ENCODE data around the gene ADORA1. TPM values are rescaled to one million over a fixed set of nuclear protein-coding genes. Genes with fewer than 3 reads are reported as not detected.

ADORA1 gene
- total RNA-seq, result 1 to 10 TPM in 1 of 4 donors, under 1 TPM in 2, not detected in 1; 0.64 to 1.7 (median 0.66) TPM

GRCh38 chr1:203127666-203128430, at the start of gene ADORA1:
ADORA1 (plus strand) TSS chr1:203127726; CDS start chr1:203128842, 1,116 bp downstream.
- no peak for DNase-seq
- intact Hi-C loops (cut with DNase I), result no loop called here
- H3K36me3 ChIP-seq, result no peaks in the 10 kb centered on the region
- peak within 1 kb of the TSS; percentile 20 to 64 (median 35) for H3K4me3 ChIP-seq
- peak within 1 kb of the TSS in 3 of 4 donors; percentile 43 to 64 (median 54) for H3K27ac ChIP-seq
- no peaks in the 10 kb centered on the region for H3K9me3 ChIP-seq
- H3K4me1 ChIP-seq, result peaks cover 13 to 50% (median 21%) of the 10 kb centered on the region in 3 donors
- H3K27me3 ChIP-seq, result peaks cover 0 to 74% (median 0%) of the 10 kb centered on the region in 4 donors
- TF ChIP-seq POLR2A (IDR thresholded peaks at IDR 0.05), result no peak
- TF ChIP-seq, protein P1, sequence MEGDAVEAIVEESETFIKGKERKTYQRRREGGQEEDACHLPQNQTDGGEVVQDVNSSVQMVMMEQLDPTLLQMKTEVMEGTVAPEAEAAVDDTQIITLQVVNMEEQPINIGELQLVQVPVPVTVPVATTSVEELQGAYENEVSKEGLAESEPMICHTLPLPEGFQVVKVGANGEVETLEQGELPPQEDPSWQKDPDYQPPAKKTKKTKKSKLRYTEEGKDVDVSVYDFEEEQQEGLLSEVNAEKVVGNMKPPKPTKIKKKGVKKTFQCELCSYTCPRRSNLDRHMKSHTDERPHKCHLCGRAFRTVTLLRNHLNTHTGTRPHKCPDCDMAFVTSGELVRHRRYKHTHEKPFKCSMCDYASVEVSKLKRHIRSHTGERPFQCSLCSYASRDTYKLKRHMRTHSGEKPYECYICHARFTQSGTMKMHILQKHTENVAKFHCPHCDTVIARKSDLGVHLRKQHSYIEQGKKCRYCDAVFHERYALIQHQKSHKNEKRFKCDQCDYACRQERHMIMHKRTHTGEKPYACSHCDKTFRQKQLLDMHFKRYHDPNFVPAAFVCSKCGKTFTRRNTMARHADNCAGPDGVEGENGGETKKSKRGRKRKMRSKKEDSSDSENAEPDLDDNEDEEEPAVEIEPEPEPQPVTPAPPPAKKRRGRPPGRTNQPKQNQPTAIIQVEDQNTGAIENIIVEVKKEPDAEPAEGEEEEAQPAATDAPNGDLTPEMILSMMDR (IDR thresholded peaks at IDR 0.05), result no peak
- 0% methylated on average over 7 of the region's 51 CpGs; no CpG with 5 or more reads in 1 of the 2 donors for WGBS, 2 donors

DNA sequence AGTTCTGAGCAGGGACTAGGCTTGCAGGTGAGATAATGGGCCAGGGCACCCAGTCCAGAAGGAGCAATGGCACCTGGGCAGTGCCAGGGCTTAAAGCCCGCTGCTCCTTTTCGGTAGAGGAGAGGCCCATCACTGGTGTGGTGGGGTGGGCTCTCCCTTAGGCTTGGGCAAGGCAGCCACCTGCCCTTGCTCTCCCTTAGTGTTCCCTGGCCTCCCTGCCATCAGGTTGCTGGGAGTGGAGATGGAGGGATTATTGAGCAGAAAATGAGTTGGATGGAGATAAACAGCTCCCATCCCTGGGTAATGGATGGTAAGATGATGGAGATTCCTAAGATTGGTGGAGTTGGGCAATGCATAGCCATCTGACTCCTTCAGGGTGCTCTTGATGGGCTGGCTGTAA, 49.6 kb upstream of the ADORA1 start:
- Histone ChIP-seq H3K4me3 (no peak overlapping the region), H3K9me3 (no peaks in the 10 kb centered on the region), H3K36me3 (no peaks in the 10 kb centered on the region), H3K27ac (no peak overlapping the region), H3K4me1 (peaks cover 0 to 14% (median 7%) of the 10 kb centered on the region in 3 donors), H3K27me3 (peaks cover 0 to 92% (median 5%) of the 10 kb centered on the region in 4 donors)
- 95 to 100% methylated on average over 2 of the region's 2 CpGs for WGBS, 2 donors
- DNase-seq, result no peak
- intact Hi-C loops (cut with DNase I), result no loop called here
- no peak for TF ChIP-seq POLR2A (IDR thresholded peaks at IDR 0.05)
- TF ChIP-seq, protein P1 (IDR thresholded peaks at IDR 0.05), result no peak

DNA sequence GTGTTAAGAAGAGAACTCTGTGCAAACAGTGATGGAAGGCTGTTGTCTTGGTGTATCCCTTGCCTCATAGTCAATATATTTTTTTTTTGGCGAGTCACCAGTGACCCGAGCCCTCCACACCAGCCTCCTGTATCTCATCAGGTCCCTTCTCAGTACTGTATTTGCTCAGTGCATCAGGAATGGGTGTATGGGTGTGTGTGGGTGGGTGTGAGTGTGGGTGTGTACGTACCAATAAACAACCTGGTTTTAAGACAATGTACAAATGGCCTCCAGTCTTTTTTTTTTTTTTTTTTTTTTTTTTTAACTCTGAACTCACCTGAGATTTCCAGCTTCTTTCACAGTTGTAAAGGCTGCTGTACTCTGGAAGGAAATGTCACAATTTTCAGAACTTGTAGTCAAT, 49.0 kb upstream of the ADORA1 start:
- TF ChIP-seq, protein P1 (IDR thresholded peaks at IDR 0.05), result no peak
- TF ChIP-seq POLR2A (IDR thresholded peaks at IDR 0.05), result no peak
- WGBS, 2 donors, result 77 to 89% methylated on average over 3 of the region's 3 CpGs
- H3K4me3 ChIP-seq, result no peak overlapping the region
- H3K9me3 ChIP-seq, result no peaks in the 10 kb centered on the region
- intact Hi-C loops (cut with DNase I), result no loop called here
- peaks cover 0 to 92% (median 5%) of the 10 kb centered on the region in 4 donors for H3K27me3 ChIP-seq
- no peak for DNase-seq
- H3K36me3 ChIP-seq, result no peaks in the 10 kb centered on the region
- H3K4me1 ChIP-seq, result peaks cover 0 to 14% (median 7%) of the 10 kb centered on the region in 3 donors
- no peak overlapping the region for H3K27ac ChIP-seq

GRCh38 chr1:203080456-203080855, 47.1 kb upstream of the ADORA1 start:
- no peak for DNase-seq
- intact Hi-C loops (cut with DNase I), result no loop called here
- Histone ChIP-seq H3K9me3 (no peaks in the 10 kb centered on the region), H3K4me1 (peaks cover 0 to 10% (median 6%) of the 10 kb centered on the region in 3 donors), H3K4me3 (no peak overlapping the region), H3K27ac (no peak overlapping the region), H3K27me3 (peaks cover 0 to 72% (median 4%) of the 10 kb centered on the region in 4 donors), H3K36me3 (no peaks in the 10 kb centered on the region)
- WGBS, 2 donors, result 74 to 82% methylated on average over 5 of the region's 5 CpGs
- TF ChIP-seq, protein P1 (IDR thresholded peaks at IDR 0.05), result no peak
- no peak for TF ChIP-seq POLR2A (IDR thresholded peaks at IDR 0.05)

GRCh38 chr1:203081465-203082230, 45.9 kb upstream of the ADORA1 start:
- no peaks in the 10 kb centered on the region for H3K4me1 ChIP-seq

More at GRCh38 chr1:203081465-203082230, 45.9 kb upstream of the ADORA1 start:
- Histone ChIP-seq H3K36me3 (no peaks in the 10 kb centered on the region), H3K4me3 (no peak overlapping the region), H3K9me3 (no peaks in the 10 kb centered on the region), H3K27me3 (peaks cover 0 to 60% (median 0%) of the 10 kb centered on the region in 4 donors), H3K27ac (no peak overlapping the region)
- intact Hi-C loops (cut with DNase I), result no loop called here
- no peak for TF ChIP-seq POLR2A (IDR thresholded peaks at IDR 0.05)
- no peak for DNase-seq
- 46 to 65% methylated on average over 7 to 9 of the region's 9 CpGs for WGBS, 2 donors

Data from esophagus squamous epithelium (tissue), 5 donors.